Activated CD8-positive, alpha-beta T cell treated with anti-CD3 and anti-CD28 coated beads for 36 hours (primary cell): ENCODE results near the gene ARHGAP5. TPM values are rescaled to one million over a fixed set of nuclear protein-coding genes. Genes with fewer than 3 reads are reported as not detected.

Experiments
- ATAC-seq: fragments of 200-7000 bp; cut with Tn5 transposase; one replicate; pipeline ENCODE4 v1.10.0; 2021; ENCODE audit warnings: mild to moderate bottlenecking, moderate library complexity
- CTCF ChIA-PET: fragments of 350-600 bp; sonication (Branson Sonifier 250); formaldehyde crosslinking; loops from one replicate; lab custom pipeline; 2021; ENCODE audit warnings: antibody characterized with exemption; lab: Charles Lee
- POLR2A ChIA-PET: fragments of 350-600 bp; sonication (Branson Sonifier 250); formaldehyde crosslinking; loops from one replicate; lab custom pipeline; 2021; ENCODE audit warnings: antibody characterized with exemption; lab: Charles Lee
- DNase-seq: peaks from one replicate; pipeline ENCODE4 v3.0.0-alpha.2; 2020
- H3K27ac Mint-ChIP-seq: one replicate; pipeline ENCODE4 v1.8.0; 2021; ENCODE audit warnings: mild to moderate bottlenecking, mixed read lengths
- H3K27me3 Mint-ChIP-seq: one replicate; pipeline ENCODE4 v1.8.0; 2021; ENCODE audit warnings: mixed read lengths
- H3K36me3 Mint-ChIP-seq: one replicate; pipeline ENCODE4 v1.8.0; 2021; ENCODE audit warnings: low read depth, mixed read lengths
- H3K4me1 Mint-ChIP-seq: one replicate; pipeline ENCODE4 v1.8.0; 2021; ENCODE audit warnings: low read depth, mixed read lengths
- H3K4me3 Mint-ChIP-seq: one replicate; pipeline ENCODE4 v1.8.0; 2021; ENCODE audit warnings: mild to moderate bottlenecking, moderate library complexity, mixed read lengths
- H3K9me3 Mint-ChIP-seq: one replicate; pipeline ENCODE4 v1.8.0; 2021; ENCODE audit warnings: mixed read lengths
- intact Hi-C: fragments of 100-400 bp; cut with micrococcal nuclease; formaldehyde crosslinking; loops from one replicate; pipeline ENCODE4 v1.10.0; 2022
- total RNA-seq, 2 experiments: library from RNA; stranded (reverse); gene quantifications; one replicate each; pipeline ENCODE4 v1.2.3, GENCODE V29; 2021
- TF ChIP-seq, protein P1 (sequence below): fragments of 200-600 bp; IDR thresholded peaks from one replicate; pipeline ENCODE4 v1.8.0; 2022; ENCODE audit warnings: antibody characterized with exemption, mild to moderate bottlenecking

ARHGAP5 gene
- total RNA-seq, 2 experiments from 2014 or later, result 32.5 to 36.0 TPM

DNA sequence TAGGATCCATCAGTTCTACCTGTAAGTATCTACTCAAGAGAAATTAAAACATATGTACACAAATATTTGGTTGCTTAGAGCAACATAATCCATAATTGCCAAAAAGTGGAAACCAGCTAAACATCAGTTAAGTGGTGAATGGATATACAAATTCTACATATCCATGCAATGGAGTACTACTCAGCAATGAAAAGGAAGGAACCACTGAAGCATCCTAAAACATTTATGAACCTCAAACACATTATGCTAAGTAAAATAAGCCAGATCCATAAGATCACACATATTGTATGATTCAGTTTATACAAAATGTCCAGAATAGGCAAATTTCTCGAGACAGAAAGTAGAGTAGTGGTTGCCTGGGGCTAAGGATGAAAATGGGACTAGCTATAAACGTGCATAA, 8.4 kb upstream of the ARHGAP5 start:
- intact Hi-C loops, result no loop called here
- no peaks in the 10 kb centered on the region for H3K9me3 Mint-ChIP-seq
- no peak overlapping the region for H3K4me3 Mint-ChIP-seq
- ChIA-PET CTCF (interaction anchor here (4.8 kb wide), 1 partner anchor 183 kb away, joined by 76 read pairs; no protein-coding TSS in a partner anchor), POLR2A (no interaction called here)
- TF ChIP-seq, protein P1, sequence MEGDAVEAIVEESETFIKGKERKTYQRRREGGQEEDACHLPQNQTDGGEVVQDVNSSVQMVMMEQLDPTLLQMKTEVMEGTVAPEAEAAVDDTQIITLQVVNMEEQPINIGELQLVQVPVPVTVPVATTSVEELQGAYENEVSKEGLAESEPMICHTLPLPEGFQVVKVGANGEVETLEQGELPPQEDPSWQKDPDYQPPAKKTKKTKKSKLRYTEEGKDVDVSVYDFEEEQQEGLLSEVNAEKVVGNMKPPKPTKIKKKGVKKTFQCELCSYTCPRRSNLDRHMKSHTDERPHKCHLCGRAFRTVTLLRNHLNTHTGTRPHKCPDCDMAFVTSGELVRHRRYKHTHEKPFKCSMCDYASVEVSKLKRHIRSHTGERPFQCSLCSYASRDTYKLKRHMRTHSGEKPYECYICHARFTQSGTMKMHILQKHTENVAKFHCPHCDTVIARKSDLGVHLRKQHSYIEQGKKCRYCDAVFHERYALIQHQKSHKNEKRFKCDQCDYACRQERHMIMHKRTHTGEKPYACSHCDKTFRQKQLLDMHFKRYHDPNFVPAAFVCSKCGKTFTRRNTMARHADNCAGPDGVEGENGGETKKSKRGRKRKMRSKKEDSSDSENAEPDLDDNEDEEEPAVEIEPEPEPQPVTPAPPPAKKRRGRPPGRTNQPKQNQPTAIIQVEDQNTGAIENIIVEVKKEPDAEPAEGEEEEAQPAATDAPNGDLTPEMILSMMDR, result no peak
- no peak overlapping the region for H3K27ac Mint-ChIP-seq
- H3K4me1 Mint-ChIP-seq, result peaks cover under 1% of the 10 kb centered on the region
- DNase-seq (no peak), ATAC-seq (no peak)
- H3K27me3 Mint-ChIP-seq, result peaks cover 6% of the 10 kb centered on the region
- H3K36me3 Mint-ChIP-seq, result no peaks in the 10 kb centered on the region

DNA sequence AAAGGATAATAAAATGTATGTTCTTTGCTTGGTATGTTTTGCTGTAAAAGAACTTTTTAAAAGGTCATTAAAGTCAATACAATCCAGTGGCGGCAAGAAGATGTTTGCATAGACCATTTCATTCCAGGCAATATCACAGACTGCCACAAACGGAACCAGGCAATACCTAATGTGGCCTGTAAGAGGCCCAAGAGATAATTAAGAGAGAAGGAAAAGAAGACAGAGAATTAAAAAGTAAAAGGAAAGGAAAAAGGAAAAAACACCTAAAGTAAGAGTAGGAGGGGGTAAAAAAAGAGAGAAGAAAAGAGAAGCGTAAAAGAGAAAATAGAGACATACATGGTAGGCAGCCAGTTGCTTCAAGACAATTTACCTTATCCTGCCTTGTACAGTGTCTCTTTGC, 6.8 kb upstream of the ARHGAP5 start:
- Mint-ChIP-seq H3K9me3 (no peaks in the 10 kb centered on the region), H3K4me1 (peaks cover 3% of the 10 kb centered on the region), H3K27me3 (peaks cover 6% of the 10 kb centered on the region), H3K36me3 (no peaks in the 10 kb centered on the region), H3K4me3 (no peak overlapping the region), H3K27ac (no peak overlapping the region)
- intact Hi-C loops, result loop anchor here (10.0 kb wide), 2 partner anchors 135 to 495 kb away; no protein-coding TSS in a partner anchor
- TF ChIP-seq, protein P1, result no peak
- DNase-seq (no peak), ATAC-seq (no peak)
- POLR2A ChIA-PET, result no interaction called here
- CTCF ChIA-PET, result interaction anchor here (0.7 to 4.8 kb wide), 6 partner anchors 80 to 189 kb away, joined by 3 to 76 read pairs (median 4); no protein-coding TSS in a partner anchor

DNA sequence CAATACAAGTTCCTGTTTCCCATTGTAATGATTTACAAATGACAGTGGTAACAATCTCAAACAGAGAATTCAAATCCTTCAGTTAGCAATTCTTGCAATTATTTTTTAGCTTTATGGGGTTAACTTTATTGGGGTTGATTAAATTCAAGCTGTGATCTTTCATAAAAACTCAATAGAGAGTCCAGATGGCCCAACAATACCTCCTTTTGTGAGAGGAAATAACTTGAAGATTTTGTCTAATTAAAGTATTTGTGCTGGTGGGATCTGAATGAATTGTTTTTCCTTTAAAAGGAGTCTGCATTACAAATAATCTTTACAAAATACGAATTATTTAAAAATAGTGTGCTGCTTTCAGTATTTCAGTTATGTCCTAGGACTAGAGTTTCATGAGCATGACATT, 4.4 kb upstream of the ARHGAP5 start:
- CTCF ChIA-PET, result interaction anchor here (0.6 to 2.5 kb wide), 12 partner anchors 7 to 186 kb away, joined by 3 to 76 read pairs (median 6); partner anchors contain the start of gene RNU6-8
- intact Hi-C loops, result loop anchor here (1.0 to 10.0 kb wide), 3 partner anchors 138 to 492 kb away; no protein-coding TSS in a partner anchor

DNA sequence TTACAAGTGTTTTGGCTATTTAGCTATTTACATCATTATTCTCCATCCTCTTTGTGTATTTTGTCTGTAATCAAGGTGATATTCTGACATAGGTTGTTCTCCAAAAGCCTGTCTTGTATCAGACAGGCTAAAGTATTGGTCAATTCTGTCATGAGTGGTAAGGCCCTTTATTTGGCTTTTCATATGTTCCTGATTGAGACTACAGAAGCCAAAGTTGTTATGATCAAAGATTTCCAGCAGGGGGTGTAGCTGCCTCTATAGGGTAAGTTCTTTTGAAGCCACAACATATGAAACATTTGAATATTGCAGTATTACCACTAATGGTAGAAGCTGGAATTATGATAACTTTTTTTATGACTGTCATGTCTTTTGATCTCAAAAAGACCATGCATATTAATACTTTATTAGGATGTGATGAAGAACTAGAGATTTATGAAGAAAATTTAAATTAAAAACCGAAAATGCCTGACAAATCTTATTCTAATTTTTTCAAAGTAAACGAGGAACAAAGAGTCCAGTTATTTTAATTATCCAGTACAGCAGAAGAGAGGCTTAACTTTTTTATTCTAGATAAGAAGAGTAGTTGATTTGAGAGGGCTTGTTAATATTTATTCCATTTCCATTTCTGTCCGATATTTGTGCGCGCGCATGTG, 3.4 kb upstream of the ARHGAP5 start:
- DNase-seq, result peak; percentile 64
- intact Hi-C loops, result loop anchor here (1.0 to 10.0 kb wide), 3 partner anchors 139 to 491 kb away; no protein-coding TSS in a partner anchor
- H3K4me1 Mint-ChIP-seq, result peaks cover 14% of the 10 kb centered on the region
- no peak for ATAC-seq
- no peak overlapping the region for H3K4me3 Mint-ChIP-seq
- POLR2A ChIA-PET, result interaction anchor here (0.9 kb wide), 1 partner anchor 181 kb away, joined by 3 read pairs; no protein-coding TSS in a partner anchor
- H3K27me3 Mint-ChIP-seq, result peaks cover 3% of the 10 kb centered on the region
- no peaks in the 10 kb centered on the region for H3K9me3 Mint-ChIP-seq
- no peaks in the 10 kb centered on the region for H3K36me3 Mint-ChIP-seq
- no peak overlapping the region for H3K27ac Mint-ChIP-seq
- TF ChIP-seq, protein P1, result peak; percentile 69
- CTCF ChIA-PET, result interaction anchor here (0.6 to 2.5 kb wide), 20 partner anchors 8 to 562 kb away, joined by 3 to 76 read pairs (median 4); partner anchors contain the start of gene RNU6-8

More for the DNA sequence above, 4.4 kb upstream of the ARHGAP5 start:
- Mint-ChIP-seq H3K9me3 (no peaks in the 10 kb centered on the region), H3K36me3 (no peaks in the 10 kb centered on the region), H3K4me1 (peaks cover 9% of the 10 kb centered on the region), H3K4me3 (no peak overlapping the region), H3K27ac (no peak overlapping the region), H3K27me3 (peaks cover 3% of the 10 kb centered on the region)
- ATAC-seq, result no peak
- TF ChIP-seq, protein P1, result no peak
- no peak for DNase-seq
- POLR2A ChIA-PET, result no interaction called here
